ENCODE data around the gene IL16.
A peak's percentile ranks its signal among the peaks of the same experiment; 100 is the strongest.
"Not testable (repeated sequence)": the region's sequence is repeated elsewhere in the genome, so short reads cannot be mapped to it uniquely, and the experiment has no call there.

The IL16 gene

GRCh38 chr15:81317642-81318017, 121.0 kb downstream of the IL16 start:
- DNase-seq = no peak

- DNase-seq = no peak
Measured at GRCh38 chr15:81321667-81322066, 125.0 kb downstream of the IL16 start.

- no peak for DNase-seq
Measured at GRCh38 chr15:81322676-81323253, 126.1 kb downstream of the IL16 start.

- no peak for DNase-seq
Measured at GRCh38 chr15:81323559-81323943, 126.9 kb downstream of the IL16 start.

- DNase-seq = peak; percentile 89 to 96 (median 90)
Measured at GRCh38 chr15:81323944-81324881, 127.5 kb downstream of the IL16 start, which contains the start of gene STARD5. Gene STARD5, minus strand, starts transcription at chr15:81324141. Its CDS starts 42 bp downstream, at chr15:81324099.

GRCh38 chr15:81326466-81327212, 130.0 kb downstream of the IL16 start:
- no peak for DNase-seq

- no peak for DNase-seq
Measured at GRCh38 chr15:81327516-81327915, 130.8 kb downstream of the IL16 start.

- no peak for DNase-seq
Measured at GRCh38 chr15:81329446-81329845, 132.8 kb downstream of the IL16 start.

GRCh38 chr15:81330366-81331090, 133.8 kb downstream of the IL16 start:
- DNase-seq = no peak

GRCh38 chr15:81331141-81331540, 134.5 kb downstream of the IL16 start:
- DNase-seq = not testable (repeated sequence)

GRCh38 chr15:81331600-81331999, 134.9 kb downstream of the IL16 start:
- DNase-seq = no peak

- DNase-seq = no peak
Measured at GRCh38 chr15:81332326-81332725, 135.6 kb downstream of the IL16 start.

GRCh38 chr15:81333363-81333762, 136.7 kb downstream of the IL16 start:
- no peak for DNase-seq

GRCh38 chr15:81334768-81335435, 138.2 kb downstream of the IL16 start:
- no peak for DNase-seq

GRCh38 chr15:81335631-81336030, 139.0 kb downstream of the IL16 start:
- DNase-seq = no peak

GRCh38 chr15:81336568-81336967, 139.9 kb downstream of the IL16 start:
- peak in 4 of 6 experiments; percentile 17 to 44 (median 28) for DNase-seq

GRCh38 chr15:81337241-81337640, 140.6 kb downstream of the IL16 start:
- DNase-seq = no peak

- no peak for DNase-seq
Measured at GRCh38 chr15:81337713-81338157, 141.1 kb downstream of the IL16 start.

GRCh38 chr15:81338170-81339007, 141.7 kb downstream of the IL16 start:
- DNase-seq = no peak

- no peak for DNase-seq
Measured at GRCh38 chr15:81339321-81339720, 142.6 kb downstream of the IL16 start.

- no peak for DNase-seq
Measured at GRCh38 chr15:81339851-81340250, 143.2 kb downstream of the IL16 start.

Data from stimulated activated naive CD4-positive, alpha-beta T cell (primary cell).